ENCODE measurements around the gene TIMM17A. TPM values are rescaled to one million over a fixed set of nuclear protein-coding genes. Genes with fewer than 3 reads are reported as not detected.

TIMM17A gene
- total RNA-seq, 1 donor from 2014 or later = 47.2 TPM

GRCh38 chr1:201925301-201925567 lies 30.1 kb upstream of the TIMM17A start:
- H3K27me3 ChIP-seq (ENCODE audit: control insufficient read depth, insufficient read depth, low read length) = no peaks in the 10 kb centered on the region
- H3K4me3 ChIP-seq (ENCODE audit: low read depth, low read length) = no peak overlapping the region
- no peaks in the 10 kb centered on the region for H3K36me3 ChIP-seq (ENCODE audit: control insufficient read depth, insufficient read depth, low read length)
- TF ChIP-seq, protein P1, sequence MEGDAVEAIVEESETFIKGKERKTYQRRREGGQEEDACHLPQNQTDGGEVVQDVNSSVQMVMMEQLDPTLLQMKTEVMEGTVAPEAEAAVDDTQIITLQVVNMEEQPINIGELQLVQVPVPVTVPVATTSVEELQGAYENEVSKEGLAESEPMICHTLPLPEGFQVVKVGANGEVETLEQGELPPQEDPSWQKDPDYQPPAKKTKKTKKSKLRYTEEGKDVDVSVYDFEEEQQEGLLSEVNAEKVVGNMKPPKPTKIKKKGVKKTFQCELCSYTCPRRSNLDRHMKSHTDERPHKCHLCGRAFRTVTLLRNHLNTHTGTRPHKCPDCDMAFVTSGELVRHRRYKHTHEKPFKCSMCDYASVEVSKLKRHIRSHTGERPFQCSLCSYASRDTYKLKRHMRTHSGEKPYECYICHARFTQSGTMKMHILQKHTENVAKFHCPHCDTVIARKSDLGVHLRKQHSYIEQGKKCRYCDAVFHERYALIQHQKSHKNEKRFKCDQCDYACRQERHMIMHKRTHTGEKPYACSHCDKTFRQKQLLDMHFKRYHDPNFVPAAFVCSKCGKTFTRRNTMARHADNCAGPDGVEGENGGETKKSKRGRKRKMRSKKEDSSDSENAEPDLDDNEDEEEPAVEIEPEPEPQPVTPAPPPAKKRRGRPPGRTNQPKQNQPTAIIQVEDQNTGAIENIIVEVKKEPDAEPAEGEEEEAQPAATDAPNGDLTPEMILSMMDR (IDR thresholded peaks at IDR 0.05; ENCODE audit: insufficient read depth, low read length, poor library complexity, severe bottlenecking) = no peak
- DNase-seq (ENCODE audit: low read depth) = no peak

GRCh38 chr1:201925981-201926645 lies 29.2 kb upstream of the TIMM17A start:
- Histone ChIP-seq H3K4me3 (ENCODE audit: low read depth, low read length) (no peak overlapping the region), H3K36me3 (ENCODE audit: control insufficient read depth, insufficient read depth, low read length) (no peaks in the 10 kb centered on the region), H3K27me3 (ENCODE audit: control insufficient read depth, insufficient read depth, low read length) (no peaks in the 10 kb centered on the region)
- no peak for DNase-seq (ENCODE audit: low read depth)
- TF ChIP-seq, protein P1 (IDR thresholded peaks at IDR 0.05; ENCODE audit: insufficient read depth, low read length, poor library complexity, severe bottlenecking) = no peak

GRCh38 chr1:201928266-201928665 lies 27.0 kb upstream of the TIMM17A start:
- DNase-seq (ENCODE audit: low read depth) = no peak
- no peak overlapping the region for H3K4me3 ChIP-seq (ENCODE audit: low read depth, low read length)
- TF ChIP-seq, protein P1 (IDR thresholded peaks at IDR 0.05; ENCODE audit: insufficient read depth, low read length, poor library complexity, severe bottlenecking) = no peak
- no peaks in the 10 kb centered on the region for H3K27me3 ChIP-seq (ENCODE audit: control insufficient read depth, insufficient read depth, low read length)
- no peaks in the 10 kb centered on the region for H3K36me3 ChIP-seq (ENCODE audit: control insufficient read depth, insufficient read depth, low read length)

DNA sequence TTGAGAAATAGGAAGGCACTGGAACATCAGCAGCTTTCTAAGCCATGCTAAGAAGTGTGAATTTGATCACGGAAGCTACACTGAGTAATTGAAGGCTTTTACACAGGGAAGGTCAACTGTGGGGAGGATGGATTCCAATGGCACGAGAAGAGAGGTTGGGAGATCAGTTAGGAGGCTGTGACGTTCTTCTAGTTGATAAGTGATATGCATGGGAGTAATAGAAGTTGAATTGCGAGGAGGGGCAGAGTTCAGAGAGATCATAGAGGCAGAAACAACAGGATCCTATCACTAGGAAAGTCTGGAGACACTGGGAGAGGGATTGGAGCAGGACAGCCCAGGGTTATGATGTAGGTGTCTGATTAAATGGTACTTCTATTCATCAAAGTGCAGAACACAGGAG lies 25.2 kb upstream of the TIMM17A start:
- Histone ChIP-seq H3K27me3 (ENCODE audit: control insufficient read depth, insufficient read depth, low read length) (no peaks in the 10 kb centered on the region), H3K36me3 (ENCODE audit: control insufficient read depth, insufficient read depth, low read length) (no peaks in the 10 kb centered on the region), H3K4me3 (ENCODE audit: low read depth, low read length) (no peak overlapping the region)
- TF ChIP-seq, protein P1 (IDR thresholded peaks at IDR 0.05; ENCODE audit: insufficient read depth, low read length, poor library complexity, severe bottlenecking) = no peak
- DNase-seq (ENCODE audit: low read depth) = no peak

DNA sequence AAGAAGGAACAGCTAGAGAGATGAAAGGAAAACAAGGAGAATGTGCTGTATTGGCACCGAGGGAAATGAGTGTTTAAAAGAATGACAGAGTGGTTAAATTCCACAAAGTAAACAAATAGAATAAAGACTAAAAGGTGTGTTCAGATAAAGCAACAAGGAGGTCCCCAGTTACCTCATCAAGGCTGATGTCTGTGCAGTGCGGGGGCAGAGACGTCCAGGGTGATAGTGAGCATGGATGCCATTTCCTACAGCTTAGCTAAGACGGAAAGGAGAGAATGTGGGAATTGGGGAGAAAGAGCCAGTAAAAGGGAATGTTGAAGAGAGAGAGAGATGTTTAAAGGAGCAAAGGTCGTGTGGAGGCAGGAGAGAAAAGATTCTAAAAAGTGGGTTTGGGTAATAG lies 24.5 kb upstream of the TIMM17A start:
- Histone ChIP-seq H3K4me3 (ENCODE audit: low read depth, low read length) (no peak overlapping the region), H3K36me3 (ENCODE audit: control insufficient read depth, insufficient read depth, low read length) (no peaks in the 10 kb centered on the region), H3K27me3 (ENCODE audit: control insufficient read depth, insufficient read depth, low read length) (no peaks in the 10 kb centered on the region)
- TF ChIP-seq, protein P1 (IDR thresholded peaks at IDR 0.05; ENCODE audit: insufficient read depth, low read length, poor library complexity, severe bottlenecking) = no peak
- DNase-seq (ENCODE audit: low read depth) = no peak

DNA sequence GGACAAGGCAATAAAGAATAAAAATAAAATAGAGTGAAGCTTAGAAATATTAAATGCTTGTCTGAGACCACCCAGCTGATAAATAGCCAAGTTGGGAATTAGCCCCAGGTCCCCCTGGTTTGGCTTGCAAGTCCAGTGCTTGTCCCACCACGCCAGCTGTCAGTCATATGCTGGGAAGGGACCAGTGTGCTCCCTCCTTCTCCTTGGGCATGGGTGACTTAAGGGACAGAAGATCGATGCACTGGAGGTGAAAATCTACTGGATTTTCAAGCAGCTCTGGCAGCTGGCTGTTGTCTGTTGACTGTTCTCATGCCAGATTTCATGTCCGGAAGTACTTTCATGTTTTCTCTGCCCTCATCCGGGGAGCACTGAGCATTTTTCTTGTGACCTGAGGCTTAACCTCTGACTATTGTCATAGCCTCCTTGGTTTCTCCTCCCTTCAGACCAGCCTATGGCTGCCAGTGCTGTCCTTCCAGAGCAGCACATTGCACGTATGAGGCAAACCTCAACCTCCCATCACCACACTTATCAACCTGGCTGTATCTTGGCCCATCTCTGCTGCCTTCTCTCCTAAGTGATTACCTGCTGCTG lies 21.4 kb upstream of the TIMM17A start:
- Histone ChIP-seq H3K4me3 (ENCODE audit: low read depth, low read length) (no peak overlapping the region), H3K27me3 (ENCODE audit: control insufficient read depth, insufficient read depth, low read length) (no peaks in the 10 kb centered on the region), H3K36me3 (ENCODE audit: control insufficient read depth, insufficient read depth, low read length) (no peaks in the 10 kb centered on the region)
- DNase-seq (ENCODE audit: low read depth) = no peak
- TF ChIP-seq, protein P1 (IDR thresholded peaks at IDR 0.05; ENCODE audit: insufficient read depth, low read length, poor library complexity, severe bottlenecking) = no peak

Data from kidney epithelial cell (primary cell).